ENCODE results near the gene DSCAML1.

Gene DSCAML1

DNA sequence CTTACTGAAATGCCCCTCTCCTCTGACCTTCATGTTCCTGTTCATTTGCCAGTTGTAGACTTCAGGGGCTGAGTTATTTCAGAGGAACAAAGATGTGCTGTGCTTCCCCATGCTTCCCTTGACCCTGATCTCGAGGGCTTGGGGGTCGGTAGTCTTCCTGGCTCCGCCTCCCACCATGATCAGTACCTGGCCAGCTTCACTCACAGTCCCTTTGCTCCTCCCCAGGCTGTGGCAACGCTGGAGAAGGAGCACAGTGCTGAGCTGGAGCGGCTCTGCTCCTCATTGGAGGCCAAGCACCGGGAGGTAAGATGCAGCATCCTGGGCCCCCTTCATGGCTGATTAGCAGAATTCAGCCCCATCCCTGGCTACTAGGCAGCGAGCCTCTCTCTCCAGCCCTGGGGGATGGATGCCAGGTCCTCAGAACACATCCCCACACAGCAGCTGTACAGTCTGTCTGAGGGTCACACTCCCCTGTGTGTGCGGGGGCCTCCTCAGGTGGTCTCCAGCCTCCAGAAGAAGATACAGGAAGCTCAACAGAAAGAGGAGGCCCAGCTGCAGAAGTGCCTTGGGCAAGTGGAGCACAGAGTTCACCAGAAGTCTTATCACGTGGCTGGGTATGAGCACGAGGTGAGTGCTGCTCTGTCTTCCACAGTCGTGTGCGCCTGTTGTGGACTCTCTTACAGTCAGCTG lies 404.9 kb downstream of the DSCAML1 start:
- no peak for FAIRE-seq
- no peak for DNase-seq (ENCODE audit: insufficient read length, low spot score)
- no peak for TF ChIP-seq CTCF (IDR thresholded peaks at IDR 0.05; ENCODE audit: insufficient read depth, missing control alignments)

GRCh38 chr11:117391181-117391580 lies 405.8 kb downstream of the DSCAML1 start:
- FAIRE-seq (no peak), DNase-seq (ENCODE audit: insufficient read length, low spot score) (no peak)
- TF ChIP-seq CTCF (IDR thresholded peaks at IDR 0.05; ENCODE audit: insufficient read depth, missing control alignments), result no peak

- no peak for TF ChIP-seq CTCF (IDR thresholded peaks at IDR 0.05; ENCODE audit: insufficient read depth, missing control alignments)
- no peak for FAIRE-seq
- DNase-seq (ENCODE audit: insufficient read length, low spot score), result no peak
Observed at GRCh38 chr11:117390743-117391142, 406.3 kb downstream of the DSCAML1 start.

DNA sequence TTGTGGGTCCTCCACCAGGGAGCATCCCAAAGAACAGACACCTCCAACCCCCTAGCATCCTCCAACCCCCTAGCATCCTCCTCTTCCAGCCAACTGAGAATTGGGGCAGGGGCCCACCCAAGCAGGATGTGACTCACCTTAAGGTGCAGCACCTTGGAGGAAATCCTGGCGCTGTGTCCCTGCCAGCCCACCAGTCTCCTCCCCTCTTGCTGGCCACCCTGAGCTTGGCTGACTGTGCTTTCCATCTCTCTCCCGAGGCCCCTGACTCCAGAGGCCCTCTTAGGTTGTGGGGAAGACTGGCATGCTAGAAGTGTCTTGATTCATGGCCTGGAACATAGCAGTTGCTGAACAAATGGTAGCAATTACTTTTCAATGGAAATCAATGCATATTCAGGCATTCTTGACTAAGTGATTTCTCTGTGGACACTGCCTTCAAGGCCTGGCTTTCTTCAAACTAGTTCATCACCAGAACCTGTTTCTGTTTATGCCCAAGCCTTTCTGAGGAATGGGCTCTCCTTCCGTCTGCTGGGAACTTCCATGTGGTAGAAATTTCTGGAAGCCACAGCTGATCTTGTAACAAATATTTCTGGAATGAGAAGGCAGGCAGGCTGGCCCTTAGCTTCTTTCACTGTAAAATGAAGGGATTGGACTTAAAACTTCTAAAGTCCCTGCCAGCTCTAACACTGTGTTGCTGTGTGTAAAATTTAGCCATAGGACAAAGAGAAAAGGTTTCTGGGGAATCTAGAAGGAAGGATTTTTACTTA lies 408.8 kb downstream of the DSCAML1 start:
- DNase-seq (ENCODE audit: insufficient read length, low spot score) (no peak), FAIRE-seq (no peak)
- no peak for TF ChIP-seq CTCF (IDR thresholded peaks at IDR 0.05; ENCODE audit: insufficient read depth, missing control alignments)

DNA sequence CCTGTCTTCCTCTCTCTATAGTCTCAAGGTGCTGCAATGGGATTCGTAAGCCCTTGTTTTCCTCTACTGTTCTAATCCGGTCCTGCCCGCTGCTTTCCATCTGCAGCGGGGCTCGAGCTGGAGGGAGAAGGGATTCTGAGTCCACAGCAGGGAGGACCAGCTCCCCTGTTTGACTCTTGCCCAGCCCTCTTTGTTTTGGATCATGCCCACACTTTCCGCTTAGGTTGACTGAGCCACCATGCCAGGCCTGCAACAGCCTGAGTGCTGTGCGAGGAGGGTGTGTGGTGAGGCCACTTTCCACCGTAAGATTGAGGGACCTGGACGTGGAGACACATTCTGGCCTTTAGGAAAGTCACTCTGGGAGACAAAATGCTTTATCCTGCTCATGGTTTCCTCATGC lies 411.1 kb downstream of the DSCAML1 start:
- FAIRE-seq, result no peak
- no peak for DNase-seq (ENCODE audit: insufficient read length, low spot score)
- TF ChIP-seq CTCF (IDR thresholded peaks at IDR 0.05; ENCODE audit: insufficient read depth, missing control alignments), result no peak

DNA sequence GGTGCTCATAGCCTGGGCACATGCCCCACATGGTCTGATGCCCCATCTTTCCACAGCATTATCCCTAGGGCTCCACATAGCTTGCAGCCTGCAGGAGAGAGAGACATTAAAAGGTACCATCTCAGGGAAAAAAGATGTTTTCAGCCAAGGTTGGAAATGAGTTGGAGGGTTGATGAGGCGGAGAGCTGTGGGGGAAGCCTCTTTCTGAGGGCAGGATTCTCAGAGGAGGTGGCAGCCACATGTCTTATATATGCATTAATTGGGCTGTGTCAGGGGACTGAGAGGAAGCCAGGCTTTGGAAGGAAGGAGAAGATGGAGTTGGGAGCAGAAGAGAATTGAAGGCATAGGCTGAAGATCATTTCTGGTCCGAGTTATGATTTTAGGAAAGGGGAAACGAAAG lies 411.5 kb downstream of the DSCAML1 start:
- TF ChIP-seq CTCF (IDR thresholded peaks at IDR 0.05; ENCODE audit: insufficient read depth, missing control alignments), result no peak
- FAIRE-seq, result no peak
- DNase-seq (ENCODE audit: insufficient read length, low spot score), result no peak

DNA sequence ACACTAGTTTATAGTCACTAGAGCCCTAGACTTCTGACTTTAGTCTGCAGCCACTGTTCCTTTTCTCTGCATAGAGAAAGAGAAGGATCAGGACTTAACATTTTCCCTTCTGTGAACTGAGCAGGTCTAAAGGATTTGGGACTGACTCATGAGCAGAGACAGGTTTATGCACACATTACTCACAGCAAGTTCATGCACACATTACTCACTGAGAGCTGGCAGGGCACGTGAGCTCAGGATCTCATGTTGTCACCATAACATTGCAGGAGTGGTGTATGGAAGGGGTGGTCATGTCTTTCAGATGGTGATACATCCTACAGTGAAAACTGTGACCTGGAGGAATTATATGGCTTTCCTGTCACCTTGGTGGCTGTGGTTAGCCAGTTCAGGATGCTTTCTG lies 413.0 kb downstream of the DSCAML1 start:
- FAIRE-seq (no peak), DNase-seq (ENCODE audit: insufficient read length, low spot score) (no peak)
- TF ChIP-seq CTCF (IDR thresholded peaks at IDR 0.05; ENCODE audit: insufficient read depth, missing control alignments), result no peak

All from D721Med (cell line).